HEK293 (cell line): ENCODE data around the gene UBE2F.

Experiments used
- CTCF ChIA-PET: fragments of 350-600 bp; formaldehyde crosslinking; extraction: SDS; loops from one replicate; lab custom pipeline; 2021; ENCODE audit warnings: antibody characterized with exemption; lab: Yijun Ruan, JAX
- POLR2A ChIA-PET: fragments of 300-600 bp; formaldehyde crosslinking; extraction: SDS; loops from one replicate; lab custom pipeline; 2020; ENCODE audit warnings: antibody characterized with exemption, inconsistent platforms; lab: Yijun Ruan, JAX
- H3K27ac ChIP-seq: fragments of 200-500 bp; sonication (Bioruptor generic); 2 replicates; pipeline ENCODE4 v1.5.1; 2014; ENCODE audit warnings: low read depth, low read length, control low read depth, inconsistent platforms; ENCODE audit errors: extremely low read depth
- H3K36me3 ChIP-seq, 2 experiments: fragments of 200-500 bp in 1 of 2; sonication (Bioruptor generic) in 1 of 2; 1 replicate in 1 of 2; 2 replicates in 1 of 2; pipeline ENCODE4 v1.5.1; 2014 to 2017; ENCODE audit warnings: inconsistent platforms in 2 of 2, low read length in 2 of 2; ENCODE audit not compliant: control insufficient read depth in 2 of 2, insufficient read depth in 1 of 2
- H3K4me1 ChIP-seq: fragments of 200-500 bp; sonication (Bioruptor generic); 2 replicates; pipeline ENCODE4 v1.5.1; 2014; ENCODE audit warnings: mild to moderate bottlenecking, low read length, inconsistent platforms; ENCODE audit not compliant: control insufficient read depth, insufficient read depth
- H3K4me3 ChIP-seq: 2 replicates; pipeline ENCODE4 v1.5.1; 2011; ENCODE audit warnings: low read depth, mild to moderate bottlenecking, control low read depth, low read length, moderate library complexity
- H3K9me3 ChIP-seq: fragments of 200-500 bp; sonication (Bioruptor generic); 2 replicates; pipeline ENCODE4 v1.5.1; 2014; ENCODE audit warnings: low read depth, low read length, inconsistent platforms; ENCODE audit not compliant: control insufficient read depth, insufficient read depth
- AEBP2 ChIP-seq: fragments of 450-650 bp; formaldehyde crosslinking; IDR thresholded peaks from 2 replicates; pipeline ENCODE4 v1.5.1; 2016; ENCODE audit warnings: missing biosample characterization, missing genetic modification characterization, borderline replicate concordance
- EGR2 ChIP-seq: fragments of 450-650 bp; formaldehyde crosslinking; IDR thresholded peaks from 2 replicates; pipeline ENCODE4 v1.5.1; 2016; ENCODE audit warnings: low read depth, missing biosample characterization, missing genetic modification characterization
- GLI4 ChIP-seq: fragments of 450-650 bp; formaldehyde crosslinking; IDR thresholded peaks from 2 replicates; pipeline ENCODE4 v1.5.1; 2016; ENCODE audit warnings: missing biosample characterization, missing genetic modification characterization
- GLIS1 ChIP-seq: fragments of 450-650 bp; formaldehyde crosslinking; IDR thresholded peaks from 2 replicates; pipeline ENCODE4 v1.5.1; 2016; ENCODE audit warnings: missing biosample characterization, missing genetic modification characterization
- KLF17 ChIP-seq: fragments of 450-650 bp; formaldehyde crosslinking; IDR thresholded peaks from 2 replicates; pipeline ENCODE4 v1.5.1; 2016; ENCODE audit warnings: missing biosample characterization, missing genetic modification characterization
- PRDM4 ChIP-seq: fragments of 450-650 bp; formaldehyde crosslinking; IDR thresholded peaks from 2 replicates; pipeline ENCODE4 v1.5.1; 2017; ENCODE audit warnings: missing biosample characterization, missing genetic modification characterization
- ZBTB1 ChIP-seq: fragments of 450-650 bp; formaldehyde crosslinking; IDR thresholded peaks from 2 replicates; pipeline ENCODE4 v1.5.1; 2016; ENCODE audit warnings: missing biosample characterization, missing genetic modification characterization
- ZNF121 ChIP-seq: fragments of 450-650 bp; formaldehyde crosslinking; IDR thresholded peaks from 2 replicates; pipeline ENCODE4 v1.5.1; 2016; ENCODE audit warnings: missing biosample characterization, missing genetic modification characterization
- ZNF157 ChIP-seq: fragments of 450-650 bp; formaldehyde crosslinking; IDR thresholded peaks from 2 replicates; pipeline ENCODE4 v1.5.1; 2016; ENCODE audit warnings: missing biosample characterization, missing genetic modification characterization
- ZNF248 ChIP-seq: fragments of 450-650 bp; formaldehyde crosslinking; IDR thresholded peaks from 2 replicates; pipeline ENCODE4 v1.5.1; 2017; ENCODE audit warnings: missing biosample characterization, missing genetic modification characterization
- ZNF26 ChIP-seq: fragments of 450-650 bp; formaldehyde crosslinking; IDR thresholded peaks from 2 replicates; pipeline ENCODE4 v1.5.1; 2016; ENCODE audit warnings: missing biosample characterization, missing genetic modification characterization
- ZNF280C ChIP-seq: fragments of 450-650 bp; formaldehyde crosslinking; IDR thresholded peaks from 2 replicates; pipeline ENCODE4 v1.5.1; 2016; ENCODE audit warnings: missing biosample characterization, missing genetic modification characterization
- ZNF423 ChIP-seq: fragments of 450-650 bp; formaldehyde crosslinking; IDR thresholded peaks from 2 replicates; pipeline ENCODE4 v1.5.1; 2016; ENCODE audit warnings: missing biosample characterization, missing genetic modification characterization
- ZNF473 ChIP-seq: fragments of 450-650 bp; formaldehyde crosslinking; IDR thresholded peaks from 2 replicates; pipeline ENCODE4 v1.5.1; 2017; ENCODE audit warnings: missing biosample characterization, missing genetic modification characterization
- ZNF548 ChIP-seq: fragments of 450-650 bp; formaldehyde crosslinking; IDR thresholded peaks from 2 replicates; pipeline ENCODE4 v1.5.1; 2016; ENCODE audit warnings: missing biosample characterization, missing genetic modification characterization
- ZNF560 ChIP-seq: fragments of 450-650 bp; formaldehyde crosslinking; IDR thresholded peaks from 2 replicates; pipeline ENCODE4 v1.5.1; 2017; ENCODE audit warnings: missing biosample characterization, missing genetic modification characterization, borderline replicate concordance
- ZNF596 ChIP-seq: fragments of 450-650 bp; IDR thresholded peaks from 2 replicates; pipeline ENCODE4 v1.5.0; 2018; ENCODE audit warnings: missing biosample characterization, mild to moderate bottlenecking, missing genetic modification characterization, moderate library complexity
- ZNF600 ChIP-seq: fragments of 450-650 bp; formaldehyde crosslinking; IDR thresholded peaks from 2 replicates; pipeline ENCODE4 v1.5.1; 2016; ENCODE audit warnings: missing biosample characterization, missing genetic modification characterization
- ZNF624 ChIP-seq: fragments of 450-650 bp; formaldehyde crosslinking; IDR thresholded peaks from 2 replicates; pipeline ENCODE4 v1.5.1; 2017; ENCODE audit warnings: missing biosample characterization, missing genetic modification characterization
- ZSCAN30 ChIP-seq: fragments of 450-650 bp; IDR thresholded peaks from 2 replicates; pipeline ENCODE4 v1.5.1; 2018; ENCODE audit warnings: missing biosample characterization, mild to moderate bottlenecking, missing genetic modification characterization, moderate library complexity

The UBE2F gene

GRCh38 chr2:238005528-238005927 is 38.7 kb downstream of the UBE2F start:
- ChIA-PET POLR2A (interaction anchor here (0.6 kb wide), 1 partner anchor 11 kb away, joined by 3 read pairs; no protein-coding TSS in a partner anchor), CTCF (no interaction called here)
- Histone ChIP-seq H3K36me3 (peaks cover 0 to 7% of the 10 kb centered on the region in 2 experiments; a peak in 1 of 3 replicates), H3K27ac (no peak overlapping the region), H3K4me3 (no peak overlapping the region), H3K4me1 (no peaks in the 10 kb centered on the region), H3K9me3 (no peaks in the 10 kb centered on the region)
- TF ChIP-seq ZNF624, result no peak
- TF ChIP-seq ZNF560, result no peak
- TF ChIP-seq ZNF157 (tag by site-specific recombination), result no peak
- TF ChIP-seq ZNF26, result no peak
- TF ChIP-seq ZNF548 (tag by site-specific recombination), result no peak
- TF ChIP-seq KLF17 (tag by site-specific recombination), result no peak
- no peak for TF ChIP-seq ZNF596
- TF ChIP-seq GLI4 (tag by site-specific recombination), result no peak

GRCh38 chr2:238006510-238006909 is 39.7 kb downstream of the UBE2F start:
- TF ChIP-seq ZNF596 (no peak), ZSCAN30 (tag by site-specific recombination) (no peak)
- CTCF ChIA-PET, result no interaction called here
- H3K9me3 ChIP-seq, result no peaks in the 10 kb centered on the region
- H3K4me1 ChIP-seq, result no peaks in the 10 kb centered on the region
- POLR2A ChIA-PET, result no interaction called here
- H3K27ac ChIP-seq, result no peak overlapping the region
- no peak overlapping the region for H3K4me3 ChIP-seq
- peaks cover 0 to 7% of the 10 kb centered on the region in 2 experiments; a peak in 1 of 3 replicates for H3K36me3 ChIP-seq

GRCh38 chr2:238007924-238008323 is 41.1 kb downstream of the UBE2F start:
- H3K27ac ChIP-seq, result no peak overlapping the region
- no peaks in the 10 kb centered on the region for H3K9me3 ChIP-seq
- no peak overlapping the region for H3K4me3 ChIP-seq
- TF ChIP-seq ZNF280C (tag by site-specific recombination), result no peak
- TF ChIP-seq ZNF121 (tag by site-specific recombination), result peak; percentile 51; the same call in 1 of the 2 replicates
- no peak for TF ChIP-seq ZNF423 (tag by site-specific recombination)
- ChIA-PET CTCF (interaction anchor here (1.0 kb wide), 1 partner anchor 10 kb away, joined by 5 read pairs; no protein-coding TSS in a partner anchor), POLR2A (no interaction called here)
- H3K36me3 ChIP-seq, result peaks cover 0 to 7% of the 10 kb centered on the region in 2 experiments; a peak in 1 of 3 replicates
- no peaks in the 10 kb centered on the region for H3K4me1 ChIP-seq

- H3K9me3 ChIP-seq, result no peaks in the 10 kb centered on the region
- ChIA-PET POLR2A (no interaction called here), CTCF (no interaction called here)
- H3K27ac ChIP-seq, result no peak overlapping the region
- no peaks in the 10 kb centered on the region for H3K4me1 ChIP-seq
- no peak overlapping the region for H3K4me3 ChIP-seq
- peaks cover 0 to 10% of the 10 kb centered on the region in 2 experiments; a peak in 1 of 3 replicates for H3K36me3 ChIP-seq
- TF ChIP-seq ZBTB1 (no peak), ZNF473 (tag by site-specific recombination) (no peak), ZNF248 (tag by site-specific recombination) (no peak), EGR2 (tag by site-specific recombination) (no peak), PRDM4 (tag by site-specific recombination) (no peak), ZNF600 (tag by site-specific recombination) (no peak), AEBP2 (tag by site-specific recombination) (no peak), GLIS1 (tag by site-specific recombination) (no peak)
These were observed 42.7 kb downstream of the UBE2F start for GRCh38 chr2:238009563-238009962.
